SK-N-SH treated with all-trans-retinoic acid at 6 μM for 48 hours (cell line): Measurements from ENCODE around the gene AFAP1.

Experiments used
- ATAC-seq: fragments of 200-7000 bp; cut with Tn5 transposase; 3 replicates; pipeline ENCODE4 v1.9.1; 2020; ENCODE audit warnings: mild to moderate bottlenecking, moderate library complexity
- ARNTL ChIP-seq: fragments of 450-650 bp; formaldehyde crosslinking; IDR thresholded peaks from 2 replicates; pipeline ENCODE4 v1.5.0; 2020; ENCODE audit warnings: low read depth, mild to moderate bottlenecking, moderate library complexity, borderline replicate concordance
- BACH2 ChIP-seq: fragments of 250-450 bp; sonication (Bioruptor Pico); IDR thresholded peaks from 2 replicates; pipeline ENCODE4 v1.9.0; 2021; ENCODE audit warnings: mild to moderate bottlenecking, borderline replicate concordance
- CREB5 ChIP-seq: fragments of 250-450 bp; sonication (Bioruptor Pico); IDR thresholded peaks from 2 replicates; pipeline ENCODE4 v1.5.1; 2020; ENCODE audit warnings: low read depth, mild to moderate bottlenecking, moderate library complexity
- CSDC2 ChIP-seq: fragments of 250-450 bp; sonication (Bioruptor Pico); IDR thresholded peaks from 2 replicates; pipeline ENCODE4 v1.5.0; 2020; ENCODE audit warnings: mild to moderate bottlenecking, moderate library complexity
- CSRNP3 ChIP-seq: fragments of 250-450 bp; sonication (Bioruptor Pico); IDR thresholded peaks from 2 replicates; pipeline ENCODE4 v1.5.1; 2021; ENCODE audit warnings: mild to moderate bottlenecking, moderate library complexity
- ISL1 ChIP-seq: fragments of 250-450 bp; sonication (Bioruptor Pico); IDR thresholded peaks from 2 replicates; pipeline ENCODE4 v2.1.2; 2022; ENCODE audit warnings: mild to moderate bottlenecking, moderate library complexity
- OSR1 ChIP-seq: fragments of 250-450 bp; sonication (Bioruptor Pico); IDR thresholded peaks from 2 replicates; pipeline ENCODE4 v1.8.0; 2022; ENCODE audit warnings: moderate library complexity, mild to moderate bottlenecking, inconsistent platforms
- PATZ1 ChIP-seq: fragments of 250-450 bp; sonication (Bioruptor Pico); IDR thresholded peaks from 2 replicates; pipeline ENCODE4 v1.8.0; 2020; ENCODE audit warnings: mild to moderate bottlenecking, moderate library complexity, borderline replicate concordance
- POU6F1 ChIP-seq: fragments of 250-450 bp; sonication (Bioruptor Pico); IDR thresholded peaks from 2 replicates; pipeline ENCODE4 v1.8.0; 2021; ENCODE audit warnings: low read depth, mild to moderate bottlenecking, moderate library complexity, borderline replicate concordance
- PPARA ChIP-seq: fragments of 250-450 bp; sonication (Bioruptor Pico); IDR thresholded peaks from 2 replicates; pipeline ENCODE4 v1.5.0; 2020; ENCODE audit warnings: mild to moderate bottlenecking, borderline replicate concordance
- RARB ChIP-seq: fragments of 250-450 bp; sonication (Bioruptor Pico); IDR thresholded peaks from 2 replicates; pipeline ENCODE4 v1.8.0; 2021; ENCODE audit warnings: mild to moderate bottlenecking, moderate library complexity
- SNAI2 ChIP-seq: fragments of 250-450 bp; sonication (Bioruptor Pico); IDR thresholded peaks from 2 replicates; pipeline ENCODE4 v1.5.0; 2020; ENCODE audit warnings: mild to moderate bottlenecking, moderate library complexity
- TCF4 ChIP-seq: fragments of 250-450 bp; sonication (Bioruptor Pico); IDR thresholded peaks from 2 replicates; pipeline ENCODE4 v1.8.0; 2021; ENCODE audit warnings: mild to moderate bottlenecking, moderate library complexity, borderline replicate concordance
- TOX ChIP-seq: fragments of 250-450 bp; sonication (Bioruptor Pico); IDR thresholded peaks from 2 replicates; pipeline ENCODE4 v1.8.0; 2021; ENCODE audit warnings: mild to moderate bottlenecking, moderate library complexity, borderline replicate concordance
- TSHZ2 ChIP-seq: fragments of 250-450 bp; sonication (Bioruptor Pico); IDR thresholded peaks from 2 replicates; pipeline ENCODE4 v1.5.0; 2020; ENCODE audit warnings: mild to moderate bottlenecking, moderate library complexity
- ZFP3 ChIP-seq: fragments of 250-450 bp; sonication (Bioruptor Pico); IDR thresholded peaks from 2 replicates; pipeline ENCODE4 v1.5.0; 2020; ENCODE audit warnings: mild to moderate bottlenecking, moderate library complexity
- ZFP30 ChIP-seq: fragments of 450-650 bp; formaldehyde crosslinking; IDR thresholded peaks from 2 replicates; pipeline ENCODE4 v1.5.0; 2022; ENCODE audit warnings: mild to moderate bottlenecking, moderate library complexity
- ZNF565 ChIP-seq: fragments of 450-650 bp; formaldehyde crosslinking; conservative IDR thresholded peaks from 2 replicates; pipeline ENCODE4 v1.5.0; 2020; ENCODE audit warnings: low read depth, mild to moderate bottlenecking, moderate library complexity
- ZNF8 ChIP-seq: fragments of 450-650 bp; formaldehyde crosslinking; IDR thresholded peaks from 2 replicates; pipeline ENCODE4 v1.5.0; 2020; ENCODE audit warnings: mild to moderate bottlenecking, moderate library complexity

The AFAP1 gene

GRCh38 chr4:7757501-7758471 is 181.9 kb downstream of the AFAP1 start:
- ATAC-seq: no peak
- TF ChIP-seq PPARA (CRISPR knock-in tag): no peak
- no peak for TF ChIP-seq ISL1 (CRISPR knock-in tag)
- no peak for TF ChIP-seq TOX
- peak; percentile 83 for TF ChIP-seq ZFP3 (CRISPR knock-in tag)
- TF ChIP-seq, all 23 proteins: peak for 1

DNA sequence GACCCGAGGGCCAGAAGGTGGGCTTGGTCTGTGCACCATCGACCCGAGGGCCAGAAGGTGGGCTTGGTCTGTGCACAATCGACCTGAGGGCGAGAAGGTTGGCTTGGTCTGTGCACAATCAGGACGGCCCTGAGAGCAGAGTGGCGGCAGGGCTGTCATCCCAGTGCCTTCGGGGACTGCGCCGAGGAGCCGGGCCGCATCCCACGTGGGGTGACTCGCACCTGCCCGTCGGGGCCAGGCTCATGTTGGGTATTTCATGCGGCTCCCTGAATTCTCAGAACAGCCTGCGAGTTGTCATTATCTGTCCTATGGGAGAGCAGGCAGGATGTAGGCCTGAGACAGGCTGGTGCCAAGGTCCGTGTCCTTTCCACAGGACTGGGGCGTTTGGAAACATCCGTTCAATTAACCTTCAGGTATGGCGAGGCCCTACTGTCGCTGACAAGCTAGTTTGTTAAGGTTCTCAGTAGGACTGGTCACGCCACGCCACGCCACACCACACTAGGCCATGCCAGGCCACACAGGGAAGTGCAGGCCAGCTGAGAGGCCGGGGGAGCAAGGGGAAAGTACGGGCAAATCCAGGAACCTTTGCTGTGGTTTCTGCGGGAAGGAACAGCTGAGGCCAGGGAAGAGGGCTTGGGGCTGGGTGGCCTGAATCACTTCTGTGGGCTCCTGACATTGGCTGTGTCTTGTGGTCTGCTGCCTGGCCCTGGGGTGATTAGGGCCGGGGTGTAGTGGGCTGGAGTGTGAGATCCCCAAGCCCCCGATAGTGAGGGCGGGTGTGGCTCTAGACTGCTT is 182.9 kb downstream of the AFAP1 start:
- TF ChIP-seq POU6F1 (CRISPR knock-in tag) (no peak), PPARA (CRISPR knock-in tag) (no peak), TSHZ2 (CRISPR knock-in tag) (no peak)
- no peak for ATAC-seq

DNA sequence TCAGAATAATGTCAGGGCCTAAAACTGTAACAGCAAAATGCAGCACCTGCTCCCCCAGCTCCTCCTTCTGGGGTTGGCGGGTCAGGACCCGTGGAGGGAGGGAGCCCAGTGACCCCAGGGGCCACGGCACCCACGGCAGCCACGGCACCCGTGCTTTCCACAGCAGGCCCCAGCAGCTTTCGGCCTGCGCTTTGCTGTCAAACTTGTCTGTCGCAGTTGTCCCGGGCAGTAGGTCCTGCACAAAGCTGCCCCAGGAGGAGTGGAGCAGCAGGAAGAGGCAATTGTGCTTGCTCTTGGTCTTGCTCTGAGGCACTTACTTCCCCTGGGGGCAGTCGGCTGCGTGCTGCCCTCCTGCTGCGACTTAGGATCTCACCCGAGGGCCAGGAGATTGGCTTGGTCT is 183.6 kb downstream of the AFAP1 start:
- no peak for ATAC-seq
- TF ChIP-seq ZFP30 (CRISPR knock-in tag): no peak
- no peak for TF ChIP-seq ZNF565
- no peak for TF ChIP-seq ZNF8 (CRISPR knock-in tag)

DNA sequence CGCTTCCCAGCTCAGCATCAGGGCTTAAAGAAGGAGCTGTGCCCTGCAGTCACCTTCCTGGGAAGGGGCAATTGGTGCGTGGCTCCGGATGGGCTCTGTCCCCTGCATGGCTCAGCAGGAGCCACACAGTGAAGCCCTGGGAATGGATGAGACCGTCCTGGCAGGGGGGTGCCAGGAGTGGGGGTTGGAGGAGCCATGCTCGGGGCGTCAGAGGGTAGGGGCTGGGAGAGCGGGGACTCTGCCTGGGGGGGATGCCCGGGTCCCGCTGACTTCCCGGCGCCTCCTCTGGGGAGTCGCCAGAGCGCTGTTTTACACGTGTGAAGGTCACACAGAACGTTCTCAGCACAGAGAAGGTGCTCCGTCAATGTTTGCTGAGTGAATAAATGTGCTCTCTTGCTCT is 184.1 kb downstream of the AFAP1 start:
- no peak for TF ChIP-seq ARNTL (CRISPR knock-in tag)
- no peak for TF ChIP-seq PATZ1
- no peak for TF ChIP-seq ISL1 (CRISPR knock-in tag)
- no peak for TF ChIP-seq BACH2
- no peak for TF ChIP-seq ZNF8 (CRISPR knock-in tag)
- no peak for TF ChIP-seq TCF4 (CRISPR knock-in tag)
- no peak for TF ChIP-seq TOX
- no peak for TF ChIP-seq PPARA (CRISPR knock-in tag)
- TF ChIP-seq ZNF565: no peak
- no peak for TF ChIP-seq CSRNP3 (CRISPR knock-in tag)
- TF ChIP-seq ZFP3 (CRISPR knock-in tag): no peak
- no peak for TF ChIP-seq CREB5
- TF ChIP-seq RARB: no peak
- TF ChIP-seq TSHZ2 (CRISPR knock-in tag): no peak
- TF ChIP-seq SNAI2 (CRISPR knock-in tag): no peak
- no peak for TF ChIP-seq OSR1 (CRISPR knock-in tag)
- no peak for TF ChIP-seq CSDC2 (CRISPR knock-in tag)
- peak; percentile 9 for ATAC-seq
